ENCODE data around the gene EML1. TPM values are rescaled to one million over a fixed set of nuclear protein-coding genes. Genes with fewer than 3 reads are reported as not detected.

Gene EML1
- total and polyA plus RNA-seq, 2 donors = 45.2 to 77.1 TPM

- WGBS = 49% methylated on average over 4 of the region's 4 CpGs
- Histone ChIP-seq H3K36me3 (ENCODE audit: insufficient read depth) (no peaks in the 10 kb centered on the region), H3K4me3 (ENCODE audit: low read depth, low read length) (no peak overlapping the region), H3K4me1 (ENCODE audit: insufficient read depth) (no peaks in the 10 kb centered on the region), H3K27ac (ENCODE audit: low read depth) (no peak overlapping the region)
- DNase-seq (ENCODE audit: extremely low spot score) = no peak
Observed at GRCh38 chr14:99794151-99794780, 1.1 kb downstream of the EML1 start.

DNA sequence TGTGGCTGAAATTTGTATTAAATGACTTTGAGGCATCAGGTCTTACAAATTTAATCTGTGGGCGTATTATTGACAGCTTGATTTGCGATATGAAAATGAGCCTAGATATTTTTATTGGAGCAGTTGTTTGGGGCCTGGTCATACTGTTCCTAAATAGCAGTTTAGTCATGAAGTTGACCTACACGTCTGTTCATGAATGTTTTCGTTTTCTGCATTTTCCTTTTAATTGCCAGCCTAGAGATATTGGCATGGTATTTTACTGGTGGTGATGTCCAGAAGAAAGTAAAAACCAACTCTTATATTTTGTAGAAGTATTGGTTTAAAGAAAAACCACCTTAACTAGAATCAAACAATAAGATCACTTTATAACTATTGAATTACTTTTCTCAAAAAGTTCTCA, 1.8 kb downstream of the EML1 start:
- 72% methylated on average over 4 of the region's 4 CpGs for WGBS
- Histone ChIP-seq H3K27ac (ENCODE audit: low read depth) (no peak overlapping the region), H3K4me3 (ENCODE audit: low read depth, low read length) (no peak overlapping the region), H3K36me3 (ENCODE audit: insufficient read depth) (no peaks in the 10 kb centered on the region), H3K4me1 (ENCODE audit: insufficient read depth) (no peaks in the 10 kb centered on the region)
- DNase-seq (ENCODE audit: extremely low spot score) = no peak

GRCh38 chr14:99797231-99797630, 4.0 kb downstream of the EML1 start:
- Histone ChIP-seq H3K27ac (ENCODE audit: low read depth) (no peak overlapping the region), H3K4me3 (ENCODE audit: low read depth, low read length) (no peak overlapping the region), H3K4me1 (ENCODE audit: insufficient read depth) (no peaks in the 10 kb centered on the region), H3K36me3 (ENCODE audit: insufficient read depth) (no peaks in the 10 kb centered on the region)
- DNase-seq (ENCODE audit: extremely low spot score) = no peak

GRCh38 chr14:99800781-99801180, 7.6 kb downstream of the EML1 start:
- 87% methylated on average over 5 of the region's 5 CpGs for WGBS
- DNase-seq (ENCODE audit: extremely low spot score) = no peak

DNA sequence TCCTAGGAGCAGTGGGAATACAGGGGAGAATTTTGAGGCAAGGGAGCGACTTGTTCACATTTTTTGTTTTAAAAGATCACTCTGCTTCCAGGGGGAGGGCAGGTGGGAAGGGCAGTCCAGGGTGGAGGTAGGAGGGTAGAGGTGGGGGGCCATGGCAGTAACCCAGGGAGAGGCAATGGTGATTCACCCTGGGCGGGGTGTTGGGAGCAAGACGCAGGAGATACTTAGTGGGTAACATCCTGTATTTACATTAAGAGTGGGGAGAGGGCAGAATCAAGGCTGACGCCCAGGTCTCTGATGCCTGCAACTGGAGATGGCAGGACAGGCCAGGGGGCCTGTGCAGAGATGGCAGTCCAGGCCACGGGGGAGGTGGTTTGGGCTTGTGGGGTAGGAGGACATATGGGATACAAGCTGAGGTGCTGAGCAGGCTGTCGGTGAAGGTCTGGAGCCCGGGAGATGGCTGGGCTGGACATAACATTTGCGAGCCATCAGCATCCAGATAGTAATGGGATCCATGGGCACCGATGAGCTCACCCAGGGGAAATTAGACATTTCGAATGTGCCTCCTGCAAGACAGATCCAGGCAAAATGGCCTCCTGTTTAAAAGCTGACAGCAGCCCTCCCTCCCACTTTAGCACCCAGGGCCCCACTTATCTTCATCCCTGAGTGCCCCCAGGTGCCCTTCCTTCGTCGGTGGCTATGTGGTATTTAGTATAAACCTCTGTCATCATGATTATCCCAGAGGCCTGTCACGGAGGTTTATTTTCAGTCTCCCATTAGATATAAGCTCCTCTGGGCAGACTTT, 9.3 kb downstream of the EML1 start:
- WGBS = 66% methylated on average over 13 of the region's 13 CpGs
- Histone ChIP-seq H3K27ac (ENCODE audit: low read depth) (no peak overlapping the region), H3K4me3 (ENCODE audit: low read depth, low read length) (no peak overlapping the region), H3K4me1 (ENCODE audit: insufficient read depth) (no peaks in the 10 kb centered on the region), H3K36me3 (ENCODE audit: insufficient read depth) (no peaks in the 10 kb centered on the region)
- no peak for DNase-seq (ENCODE audit: extremely low spot score)

More at GRCh38 chr14:99800781-99801180, 7.6 kb downstream of the EML1 start:
- H3K36me3 ChIP-seq (ENCODE audit: insufficient read depth) = no peaks in the 10 kb centered on the region
- no peak overlapping the region for H3K4me3 ChIP-seq (ENCODE audit: low read depth, low read length)
- H3K27ac ChIP-seq (ENCODE audit: low read depth) = no peak overlapping the region
- no peaks in the 10 kb centered on the region for H3K4me1 ChIP-seq (ENCODE audit: insufficient read depth)

- WGBS = 86% methylated on average over 14 of the region's 14 CpGs
- Histone ChIP-seq H3K4me1 (ENCODE audit: insufficient read depth) (no peaks in the 10 kb centered on the region), H3K36me3 (ENCODE audit: insufficient read depth) (no peaks in the 10 kb centered on the region), H3K27ac (ENCODE audit: low read depth) (no peak overlapping the region), H3K4me3 (ENCODE audit: low read depth, low read length) (no peak overlapping the region)
- no peak for DNase-seq (ENCODE audit: extremely low spot score)
Observed at GRCh38 chr14:99803106-99803775, 10.0 kb downstream of the EML1 start.

DNA sequence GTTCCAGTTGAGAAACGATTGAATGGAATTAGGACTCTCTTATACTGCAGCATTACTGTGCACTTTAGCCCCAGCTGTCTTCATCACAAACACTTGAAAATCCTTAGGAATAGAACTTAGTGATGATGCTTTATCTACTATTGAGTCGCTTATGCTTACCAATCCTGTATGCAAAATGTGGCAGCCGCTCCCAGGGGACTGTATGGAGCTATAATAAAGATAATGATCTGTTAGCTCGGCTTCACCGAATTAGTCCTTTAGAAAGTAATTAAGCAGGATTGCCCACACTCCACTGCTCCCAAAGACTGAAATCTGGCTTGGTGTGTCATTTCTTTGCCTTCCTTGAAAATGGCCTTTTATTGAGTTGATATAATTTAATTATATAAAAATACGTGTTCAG, 10.6 kb downstream of the EML1 start:
- 78% methylated on average over 6 of the region's 6 CpGs for WGBS

GRCh38 chr14:99805757-99806439, 12.7 kb downstream of the EML1 start:
- H3K4me1 ChIP-seq (ENCODE audit: insufficient read depth) = no peaks in the 10 kb centered on the region
- DNase-seq (ENCODE audit: extremely low spot score) = no peak
- no peaks in the 10 kb centered on the region for H3K36me3 ChIP-seq (ENCODE audit: insufficient read depth)
- H3K4me3 ChIP-seq (ENCODE audit: low read depth, low read length) = no peak overlapping the region
- H3K27ac ChIP-seq (ENCODE audit: low read depth) = no peak overlapping the region
- 93% methylated on average over 12 of the region's 12 CpGs for WGBS

More for the DNA sequence above, 10.6 kb downstream of the EML1 start:
- no peak overlapping the region for H3K27ac ChIP-seq (ENCODE audit: low read depth)
- no peak for DNase-seq (ENCODE audit: extremely low spot score)
- H3K4me1 ChIP-seq (ENCODE audit: insufficient read depth) = no peaks in the 10 kb centered on the region
- H3K36me3 ChIP-seq (ENCODE audit: insufficient read depth) = no peaks in the 10 kb centered on the region
- H3K4me3 ChIP-seq (ENCODE audit: low read depth, low read length) = no peak overlapping the region

DNA sequence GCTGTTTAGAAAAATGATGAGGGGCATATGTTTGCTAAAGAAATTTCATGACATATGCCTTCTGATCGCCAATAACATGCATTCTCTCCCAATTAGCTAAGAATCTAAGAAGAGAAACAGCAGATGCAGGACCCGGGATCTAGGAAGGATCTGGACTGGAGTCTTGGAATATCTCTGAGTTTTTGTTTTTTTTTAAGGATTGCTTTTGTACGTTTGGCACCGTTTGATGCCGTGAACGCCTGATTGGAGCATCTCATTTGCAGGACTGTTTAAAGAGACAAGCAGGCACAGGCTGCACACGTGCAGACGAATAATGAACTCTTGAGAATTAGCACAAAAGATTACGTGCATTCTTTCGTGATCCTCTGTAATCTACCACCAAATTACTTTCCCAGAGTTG, 13.6 kb downstream of the EML1 start:
- 36% methylated on average over 10 of the region's 10 CpGs for WGBS
- no peaks in the 10 kb centered on the region for H3K4me1 ChIP-seq (ENCODE audit: insufficient read depth)
- H3K4me3 ChIP-seq (ENCODE audit: low read depth, low read length) = no peak overlapping the region
- H3K27ac ChIP-seq (ENCODE audit: low read depth) = no peak overlapping the region
- DNase-seq (ENCODE audit: extremely low spot score) = no peak
- no peaks in the 10 kb centered on the region for H3K36me3 ChIP-seq (ENCODE audit: insufficient read depth)

GRCh38 chr14:99807413-99808153, 14.4 kb downstream of the EML1 start:
- 60% methylated on average over 10 of the region's 10 CpGs for WGBS
- H3K27ac ChIP-seq (ENCODE audit: low read depth) = no peak overlapping the region
- no peak overlapping the region for H3K4me3 ChIP-seq (ENCODE audit: low read depth, low read length)
- DNase-seq (ENCODE audit: extremely low spot score) = no peak
- H3K4me1 ChIP-seq (ENCODE audit: insufficient read depth) = no peaks in the 10 kb centered on the region
- no peaks in the 10 kb centered on the region for H3K36me3 ChIP-seq (ENCODE audit: insufficient read depth)

DNA sequence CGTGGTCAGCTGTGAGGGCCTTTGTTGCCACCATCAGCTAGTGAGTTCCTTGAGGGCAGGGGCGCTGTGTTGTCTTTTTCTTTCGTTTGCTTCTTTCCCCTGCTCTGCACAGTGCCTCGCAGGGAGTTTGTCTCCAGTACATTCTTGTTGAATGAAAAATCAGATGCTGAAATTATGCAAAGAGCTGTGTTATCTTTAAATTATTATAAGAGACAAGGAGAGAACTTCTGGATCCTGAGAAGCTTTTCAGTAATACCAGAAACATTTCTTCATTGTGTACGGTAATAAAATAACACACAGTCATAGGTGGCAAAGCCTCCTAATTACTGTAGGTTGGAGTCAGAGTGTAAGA, 14.9 kb downstream of the EML1 start:
- WGBS = 42% methylated on average over 5 of the region's 5 CpGs
- H3K4me3 ChIP-seq (ENCODE audit: low read depth, low read length) = no peak overlapping the region
- no peaks in the 10 kb centered on the region for H3K4me1 ChIP-seq (ENCODE audit: insufficient read depth)
- no peak for DNase-seq (ENCODE audit: extremely low spot score)
- H3K27ac ChIP-seq (ENCODE audit: low read depth) = no peak overlapping the region
- no peaks in the 10 kb centered on the region for H3K36me3 ChIP-seq (ENCODE audit: insufficient read depth)

DNA sequence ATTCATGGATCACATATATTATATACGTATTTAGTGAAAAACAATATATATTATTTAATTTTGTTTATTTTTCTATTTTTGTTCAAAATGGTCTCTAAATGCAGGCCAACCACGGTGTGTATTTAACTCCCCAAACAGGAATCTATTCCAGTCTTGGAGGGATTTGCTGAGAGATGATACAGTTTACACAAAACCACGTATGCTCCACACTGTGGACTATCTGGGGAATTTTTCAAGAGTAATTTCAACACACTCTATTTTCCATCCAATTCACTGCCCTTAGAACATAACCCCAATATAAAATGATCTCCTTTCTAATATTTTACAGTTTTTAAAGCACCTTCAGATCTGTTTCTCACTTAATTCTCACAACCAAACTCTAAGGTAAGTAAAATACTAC, 15.3 kb downstream of the EML1 start:
- Histone ChIP-seq H3K4me1 (ENCODE audit: insufficient read depth) (no peaks in the 10 kb centered on the region), H3K27ac (ENCODE audit: low read depth) (no peak overlapping the region), H3K36me3 (ENCODE audit: insufficient read depth) (no peaks in the 10 kb centered on the region), H3K4me3 (ENCODE audit: low read depth, low read length) (no peak overlapping the region)
- 40% methylated on average over 3 of the region's 3 CpGs for WGBS
- no peak for DNase-seq (ENCODE audit: extremely low spot score)

- Histone ChIP-seq H3K36me3 (ENCODE audit: insufficient read depth) (no peaks in the 10 kb centered on the region), H3K4me1 (ENCODE audit: insufficient read depth) (no peaks in the 10 kb centered on the region), H3K27ac (ENCODE audit: low read depth) (no peak overlapping the region), H3K4me3 (ENCODE audit: low read depth, low read length) (no peak overlapping the region)
- no peak for DNase-seq (ENCODE audit: extremely low spot score)
- WGBS = 24% methylated on average over 9 of the region's 9 CpGs
Observed at GRCh38 chr14:99809360-99809759, 16.1 kb downstream of the EML1 start.
